ENCODE results near the gene CCDC175. TPM values are rescaled to one million over a fixed set of nuclear protein-coding genes. Genes with fewer than 3 reads are reported as not detected.
A peak's percentile ranks its signal among the peaks of the same experiment; 100 is the strongest.

The CCDC175 gene
- total RNA-seq, 1 experiment from 2014 or later, result 0.12 TPM

DNA sequence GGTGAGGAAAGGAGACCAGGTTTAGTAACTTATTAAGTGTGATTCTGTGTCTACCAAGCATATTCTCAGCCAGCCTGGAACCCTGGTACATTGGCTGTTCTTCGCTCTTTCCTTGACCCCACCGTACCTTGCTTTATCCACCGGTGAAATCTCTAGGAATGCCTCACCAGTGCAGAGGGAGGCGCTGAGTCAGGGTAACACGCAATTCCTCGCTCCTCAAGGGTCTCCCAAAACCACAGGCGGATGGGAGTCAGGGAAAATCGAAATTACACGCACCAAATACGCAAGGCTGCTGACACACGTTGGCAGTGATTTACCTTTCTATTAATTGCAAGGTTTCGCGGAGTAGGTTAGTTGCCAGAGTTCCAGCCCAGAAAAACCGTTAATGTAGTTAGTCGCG is 93.2 kb downstream of the CCDC175 start:
- DNase-seq (ENCODE audit: extremely low read depth, low read depth), result peak; percentile 49

DNA sequence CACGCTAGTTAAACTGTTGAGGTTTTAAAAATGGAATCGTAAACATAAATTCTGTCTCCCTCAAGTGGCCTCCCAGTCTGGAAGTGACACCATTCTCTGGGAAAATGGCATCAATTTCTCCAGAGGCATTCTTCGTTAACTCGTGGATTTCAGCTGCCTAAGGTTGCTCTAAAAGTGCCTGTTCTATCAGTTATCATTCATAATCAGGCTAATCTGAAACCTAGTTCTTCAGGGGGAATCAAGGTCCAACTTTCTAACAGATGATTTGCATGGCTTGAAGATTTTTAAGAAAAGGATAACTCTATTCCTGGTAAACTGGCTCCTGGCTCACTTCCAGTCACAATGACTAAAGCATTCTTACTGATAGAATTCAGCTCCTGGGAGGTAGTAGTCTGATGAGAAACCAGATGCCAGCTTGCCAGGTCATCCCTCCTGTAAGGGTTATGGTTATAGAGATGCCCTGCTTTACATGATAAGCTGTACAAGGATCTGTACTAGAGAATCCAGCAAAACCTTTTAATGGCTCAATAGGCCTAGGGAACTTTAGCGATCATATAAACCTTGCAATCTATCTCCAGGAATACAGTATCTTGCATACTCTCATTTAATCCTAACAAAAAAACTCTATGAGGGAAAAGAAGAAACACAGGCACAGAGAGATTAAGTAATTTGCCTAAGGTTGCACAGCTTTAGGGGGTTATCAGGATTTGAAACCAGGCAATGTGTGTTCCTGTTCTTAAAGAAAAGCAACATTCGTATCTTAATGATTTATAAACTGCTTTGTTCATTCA is 93.9 kb downstream of the CCDC175 start:
- peak; percentile 86 for DNase-seq (ENCODE audit: extremely low read depth, low read depth)

DNA sequence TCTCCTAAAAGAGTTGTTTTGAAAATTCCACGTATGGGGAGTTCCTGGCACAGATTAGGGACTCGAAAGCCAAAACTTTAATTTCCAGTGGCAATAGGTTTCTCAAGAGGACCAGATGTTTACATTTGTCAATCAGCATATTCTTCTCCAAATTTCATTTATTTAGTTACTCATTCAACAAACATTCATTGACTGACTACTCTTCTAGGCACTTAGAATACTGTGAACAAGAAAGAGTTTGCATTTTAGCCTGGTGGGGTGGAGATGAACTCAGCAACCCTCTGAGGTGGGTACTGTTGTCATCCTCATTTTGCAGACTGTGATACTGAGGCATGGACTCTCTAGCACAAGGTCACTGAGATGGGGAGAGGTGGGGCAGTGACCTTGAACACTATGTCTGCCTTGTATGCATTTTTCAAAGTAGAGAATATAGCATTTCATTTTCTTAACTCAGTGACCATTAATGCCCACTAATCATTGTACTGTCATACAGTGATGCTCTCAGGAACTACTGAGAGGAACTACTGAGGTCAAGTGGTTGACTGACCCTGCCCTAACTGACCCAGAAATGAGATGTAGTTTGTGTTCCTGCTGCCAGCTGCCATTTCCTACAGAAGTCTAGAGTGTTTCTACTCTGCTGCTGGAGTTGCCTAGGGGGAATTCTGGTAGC is 94.6 kb downstream of the CCDC175 start:
- peak; percentile 38 for DNase-seq (ENCODE audit: extremely low read depth, low read depth)

DNA sequence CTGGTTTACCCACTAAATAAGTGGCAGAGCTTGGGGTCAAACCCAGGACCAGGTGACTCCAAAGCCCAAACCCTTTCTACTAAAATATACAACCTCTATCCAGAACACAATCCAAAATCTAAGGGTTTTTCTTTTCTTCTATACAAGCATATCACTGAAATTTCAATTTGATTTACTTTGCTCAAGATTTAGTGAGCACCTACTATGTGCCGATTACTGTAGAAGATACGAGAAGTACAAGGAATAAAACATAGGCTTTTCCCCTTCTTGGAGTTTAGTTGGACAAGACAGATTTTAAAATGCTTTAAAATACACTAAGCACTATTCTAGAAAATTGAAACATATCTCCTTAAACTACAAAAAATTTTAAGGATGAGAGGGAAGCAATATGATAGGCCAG is 95.2 kb downstream of the CCDC175 start:
- no peak for DNase-seq (ENCODE audit: extremely low read depth, low read depth)

DNA sequence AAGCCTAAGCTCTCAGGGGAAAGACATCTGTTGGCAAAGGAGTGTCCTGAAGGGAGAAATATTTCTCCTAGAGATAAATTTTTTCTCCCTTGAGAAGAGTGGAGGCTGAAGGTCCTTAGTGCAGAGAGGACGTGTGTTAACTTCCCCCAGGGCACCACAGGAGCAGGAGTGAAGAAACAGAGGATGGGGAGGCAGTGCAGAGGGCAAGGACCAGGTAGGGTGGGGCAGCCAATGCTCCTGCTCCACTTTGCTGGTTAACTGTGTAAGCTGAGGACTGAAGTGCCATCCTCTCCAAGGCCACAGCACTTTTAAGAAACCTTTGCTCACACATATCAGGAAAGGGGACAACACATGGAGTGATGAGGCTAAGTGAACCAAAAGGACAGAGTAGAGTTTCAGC is 96.4 kb downstream of the CCDC175 start:
- DNase-seq (ENCODE audit: extremely low read depth, low read depth), result no peak

DNA sequence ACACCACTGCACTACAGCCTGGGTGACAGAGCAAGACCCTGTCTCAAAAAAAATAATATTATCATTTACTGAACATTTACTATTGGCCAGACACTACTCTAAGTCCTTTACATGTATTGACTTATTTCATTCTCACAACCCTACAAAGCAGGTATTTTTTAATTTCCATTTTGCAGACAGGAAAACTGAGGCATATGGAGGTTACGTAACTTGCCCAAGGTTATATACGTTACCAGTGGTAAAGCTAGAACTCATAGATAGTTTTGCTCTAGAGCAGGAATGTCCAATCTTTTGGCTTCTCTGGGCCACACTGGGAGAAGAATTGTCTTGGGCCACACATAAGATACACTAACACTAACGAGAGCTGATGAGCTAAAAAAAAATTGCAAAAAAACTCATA is 98.1 kb downstream of the CCDC175 start:
- no peak for DNase-seq (ENCODE audit: extremely low read depth, low read depth)

DNA sequence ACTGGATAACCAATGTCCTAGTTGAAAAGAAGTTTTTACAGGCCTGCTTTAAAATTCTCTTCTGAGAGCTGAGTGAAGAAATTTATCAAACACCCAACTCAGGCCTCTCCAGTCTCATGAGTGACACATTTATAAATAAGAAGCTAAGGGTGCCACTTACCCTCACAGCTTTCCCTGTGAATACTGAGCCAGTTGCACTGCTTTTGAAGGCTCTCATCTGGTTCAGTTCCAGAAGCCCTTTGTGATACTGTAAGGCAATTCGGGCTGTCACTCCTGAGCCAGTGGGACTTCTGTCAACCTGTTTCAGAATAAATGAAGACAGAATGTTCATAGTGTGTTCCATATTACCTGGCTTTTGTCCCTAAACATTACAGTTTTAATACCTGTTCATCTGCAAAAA is 100.9 kb downstream of the CCDC175 start:
- no peak for DNase-seq (ENCODE audit: extremely low read depth, low read depth)

DNA sequence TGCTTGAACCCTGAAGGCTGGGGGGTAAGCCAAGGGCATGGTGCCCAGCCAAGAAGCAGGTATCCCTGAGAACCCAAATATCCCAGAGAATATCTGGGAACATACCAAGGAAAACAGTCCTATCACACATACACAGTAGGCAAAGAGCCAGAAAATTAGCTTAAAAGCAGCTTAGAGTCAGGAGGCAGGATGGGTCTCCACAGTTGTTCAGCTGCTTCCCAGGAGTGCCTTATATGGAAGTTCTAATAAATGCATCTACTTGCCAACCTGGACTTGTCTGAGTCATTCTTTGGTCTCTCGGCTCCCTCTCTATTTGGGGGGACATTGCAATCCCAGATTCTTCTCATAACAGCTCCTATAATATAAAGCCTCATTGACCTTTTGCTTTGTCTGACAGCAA is 102.4 kb downstream of the CCDC175 start:
- DNase-seq (ENCODE audit: extremely low read depth, low read depth), result no peak

DNA sequence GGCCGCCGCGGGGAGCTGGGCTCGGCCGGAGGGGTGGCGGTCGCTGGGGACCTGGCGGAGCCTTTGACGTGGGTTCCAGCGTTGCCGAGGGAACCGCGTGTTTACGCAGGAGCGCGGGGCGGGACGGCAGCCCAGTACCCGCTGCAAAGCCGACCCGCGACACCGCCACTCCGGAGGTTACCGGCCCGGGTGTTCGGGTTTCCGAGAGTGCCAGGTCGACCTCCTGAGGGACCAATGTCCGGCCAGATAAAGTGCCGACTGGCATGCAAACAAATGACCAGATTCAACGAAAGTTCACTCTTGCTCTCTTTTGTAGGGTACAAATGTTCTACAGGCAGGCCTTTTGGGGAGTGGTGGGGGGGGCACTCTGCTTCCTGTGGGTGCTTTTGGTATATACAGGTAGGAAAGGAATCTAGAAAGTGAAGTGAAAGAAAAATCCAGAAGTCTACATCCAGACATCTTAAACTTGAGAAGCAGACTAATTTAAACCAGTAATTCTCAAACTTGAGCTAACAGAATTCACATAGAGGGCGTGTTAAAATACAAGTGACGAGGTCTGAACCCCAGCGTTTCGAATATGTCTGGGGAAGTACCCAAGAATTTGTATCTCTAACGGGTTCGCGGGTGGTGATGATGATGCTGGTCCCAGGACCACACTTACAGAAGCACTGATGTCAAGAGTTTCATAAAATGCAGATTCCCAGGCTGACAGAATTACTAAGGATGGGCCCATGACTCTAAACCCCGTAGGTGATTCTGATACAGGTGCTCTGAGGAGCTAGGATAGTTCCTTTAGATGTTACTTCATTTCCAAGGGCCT is 111.1 kb downstream of the CCDC175 start, which contains the start of gene GPR135:
Gene GPR135, minus strand, starts transcription at position 65 of the 820 bp plus-strand sequence. CDS start 154 bp downstream, outside the sequence.
- DNase-seq (ENCODE audit: extremely low read depth, low read depth), result no peak

DNA sequence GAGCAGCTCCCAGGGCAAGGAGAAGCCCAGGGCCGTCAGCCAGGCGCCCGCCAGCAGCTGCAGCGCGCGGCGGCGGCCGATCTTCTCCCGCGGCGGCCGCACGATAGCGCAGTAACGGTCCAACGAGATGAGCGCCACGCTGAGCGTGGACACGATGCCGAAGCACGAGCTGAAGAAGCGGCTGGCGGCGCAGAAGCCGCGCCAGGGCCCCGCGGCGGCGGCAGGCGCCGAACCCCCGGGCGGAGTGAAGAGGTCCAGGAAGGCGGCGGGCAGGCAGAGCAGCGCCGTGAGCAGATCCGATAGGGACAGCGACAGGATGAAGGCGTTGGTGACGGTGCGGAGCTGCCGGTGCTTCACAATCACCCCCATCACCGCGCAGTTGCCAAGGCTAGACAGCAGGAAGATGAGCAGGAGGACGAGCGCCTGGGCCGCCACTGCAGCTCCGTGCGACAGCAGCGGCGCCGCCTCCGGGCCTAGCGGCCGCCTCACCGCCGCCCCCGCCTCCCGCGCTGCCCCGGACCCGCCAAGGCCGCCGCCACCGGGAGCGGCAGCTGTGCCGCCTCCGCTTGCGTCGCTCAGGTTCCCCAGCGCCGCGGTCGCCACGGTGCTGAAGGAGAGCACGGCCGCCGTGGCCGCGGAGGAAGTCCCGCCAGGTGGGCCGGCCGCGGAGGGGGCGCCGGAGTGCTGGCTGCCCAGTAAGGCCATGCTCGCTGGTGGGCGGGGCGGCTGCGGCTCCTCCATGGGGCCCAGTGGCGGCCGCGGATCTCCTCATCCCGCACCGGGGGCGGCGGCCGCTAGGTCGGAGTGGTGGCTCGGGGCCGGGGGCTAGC is 111.9 kb downstream of the CCDC175 start:
- DNase-seq (ENCODE audit: extremely low read depth, low read depth), result no peak

DNA sequence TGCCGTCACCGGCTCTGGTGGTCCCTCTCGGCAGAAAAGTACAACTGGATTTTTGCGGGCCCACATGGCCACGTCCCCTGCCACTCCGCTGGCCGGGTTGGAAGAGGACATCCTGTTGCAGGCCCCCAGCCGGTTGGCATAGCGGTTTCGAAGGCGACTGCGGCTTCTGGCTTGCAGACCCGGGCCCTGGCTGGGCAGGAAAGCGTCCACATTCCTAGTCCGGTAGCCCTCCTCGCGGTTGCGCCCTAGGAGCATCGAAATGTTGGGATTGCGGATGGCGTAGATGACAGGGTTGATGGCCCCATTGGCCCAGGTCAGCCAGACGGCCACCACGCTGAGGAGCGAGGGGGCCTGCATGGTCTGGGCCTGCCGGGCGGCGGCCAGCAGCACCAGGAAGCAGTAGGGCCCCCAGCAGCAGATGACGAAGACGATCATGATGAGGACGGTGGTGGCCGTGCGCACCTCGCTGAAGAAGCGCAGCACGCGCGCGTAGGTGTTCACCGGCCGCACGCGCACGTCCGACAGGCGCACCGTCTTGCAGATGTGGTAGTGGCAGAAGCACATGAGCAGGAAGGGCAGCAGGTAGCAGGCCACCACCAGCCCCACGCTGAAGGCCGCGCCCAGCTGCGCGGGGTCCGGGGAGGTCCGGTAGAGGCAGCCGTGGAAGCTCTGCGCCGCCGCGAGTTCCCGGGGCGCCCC is 112.7 kb downstream of the CCDC175 start:
- DNase-seq (ENCODE audit: extremely low read depth, low read depth), result no peak

DNA sequence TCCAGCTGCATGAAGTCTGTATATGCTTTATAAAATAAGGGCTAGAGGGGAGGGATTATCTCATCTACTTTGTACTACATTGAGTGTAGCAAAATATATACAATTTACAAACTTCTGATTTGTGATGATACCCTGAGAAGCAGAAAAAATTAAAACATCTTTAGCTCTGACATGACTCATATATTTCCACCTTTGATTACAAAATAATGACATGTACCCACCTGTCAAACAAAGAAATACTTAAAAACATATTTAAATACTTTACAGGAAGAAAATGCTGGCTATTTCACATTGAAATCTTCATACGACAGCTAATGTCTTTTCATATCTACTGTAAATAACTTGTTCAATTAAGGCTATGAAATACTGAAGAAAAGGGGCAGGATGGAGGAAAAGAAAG is 114.7 kb downstream of the CCDC175 start:
- DNase-seq (ENCODE audit: extremely low read depth, low read depth), result no peak

DNA sequence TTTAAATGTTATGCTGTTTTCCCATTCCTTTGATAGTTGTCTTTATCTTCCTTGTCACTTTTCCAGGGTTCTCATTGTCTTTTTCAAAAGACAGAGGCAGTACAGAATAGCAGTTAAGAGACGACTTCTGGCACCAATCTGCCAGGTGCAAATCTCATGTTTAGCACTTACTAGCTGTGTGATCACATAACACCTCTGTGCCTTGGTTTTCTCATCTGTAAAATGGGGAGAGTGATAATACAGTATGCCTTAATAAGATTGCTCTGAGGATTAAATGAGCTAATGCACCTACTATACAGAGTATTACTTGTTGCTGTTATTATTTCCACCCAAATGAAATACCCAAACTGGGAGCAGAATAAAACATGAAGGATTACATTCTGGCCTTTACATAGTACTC is 116.2 kb downstream of the CCDC175 start:
- no peak for DNase-seq (ENCODE audit: extremely low read depth, low read depth)

DNA sequence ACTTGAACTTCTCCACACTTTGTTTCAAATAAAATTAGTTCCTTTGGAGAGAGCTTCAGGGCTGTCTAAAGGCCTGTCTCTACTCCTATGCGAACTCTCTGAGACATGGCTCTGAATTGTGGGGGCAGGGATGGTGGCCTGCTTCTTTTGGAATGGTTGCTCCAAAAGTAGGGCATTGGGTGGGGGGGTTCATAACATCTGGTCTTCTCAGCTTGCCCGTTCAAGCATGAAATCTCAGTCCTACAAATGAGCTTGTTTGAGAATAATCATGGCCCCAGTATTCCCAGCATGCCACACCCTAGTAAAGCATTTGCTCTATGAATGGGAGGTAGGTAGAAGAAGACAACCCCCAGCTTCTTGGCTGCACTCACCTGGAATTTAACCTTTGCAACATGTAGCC is 118.1 kb downstream of the CCDC175 start:
- DNase-seq (ENCODE audit: extremely low read depth, low read depth), result no peak

DNA sequence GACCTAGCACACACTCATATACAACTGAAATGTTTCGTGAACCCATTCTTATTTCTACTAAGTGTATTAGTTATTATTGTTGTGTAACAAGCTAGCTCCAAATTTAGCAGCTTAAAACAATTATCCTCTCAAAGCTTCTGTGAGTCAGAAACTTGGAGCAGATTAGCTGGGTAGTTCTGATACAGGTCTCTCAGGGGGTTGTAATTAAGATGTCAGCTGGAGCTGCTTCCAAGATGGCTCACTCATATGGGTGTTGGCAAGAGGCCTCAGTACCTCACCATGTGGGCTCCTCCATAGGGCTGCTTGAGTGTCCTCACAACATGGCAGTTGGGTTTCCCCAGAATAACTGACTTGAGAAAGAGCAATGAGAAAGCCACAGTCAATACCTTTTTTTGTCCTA is 121.2 kb downstream of the CCDC175 start:
- DNase-seq (ENCODE audit: extremely low read depth, low read depth), result no peak

Other genes starting within 250 kb of the CCDC175 start
- 6.7 and 9.1 TPM in 2 replicates for gene GPR135, start 111.4 kb downstream of the CCDC175 start, total RNA-seq (2014; rRNA removed; shearing (Covaris generic))
- 87.8 and 96.2 TPM in 2 replicates for gene L3HYPDH, start 92.4 kb downstream of the CCDC175 start, total RNA-seq (2014; rRNA removed; shearing (Covaris generic))
- 149 and 153 TPM in 2 replicates for gene JKAMP, start 92.3 kb downstream of the CCDC175 start, total RNA-seq (2014; rRNA removed; shearing (Covaris generic))